Right cardiac atrium (tissue), 5 donors: ENCODE results near the gene LDHAL6B. TPM values are rescaled to one million over a fixed set of nuclear protein-coding genes. Genes with fewer than 3 reads are reported as not detected.

Source experiments
- ATAC-seq, 2 donors: fragments of 200-7000 bp; cut with Tn5 transposase; one replicate each; pipeline versions ENCODE4 v1.8.0 to v1.9.1; 2020; ENCODE audit warnings: moderate library complexity in 2 of 2, mild to moderate bottlenecking in 1 of 2
- DNase-seq, 3 donors: peaks; one replicate each; pipeline ENCODE4 v3.0.0-alpha.2; 2020
- H3K27ac ChIP-seq: one replicate; pipeline ENCODE4 v1.5.1; 2013; ENCODE audit warnings: mild to moderate bottlenecking, low read length, control low read depth, moderate library complexity
- H3K27me3 ChIP-seq: one replicate; pipeline ENCODE4 v1.6.1; 2013; ENCODE audit not compliant: control insufficient read depth, insufficient read depth
- H3K4me1 ChIP-seq: one replicate; pipeline ENCODE4 v1.6.1; 2013; ENCODE audit warnings: low read length; ENCODE audit not compliant: control insufficient read depth, insufficient read depth
- H3K4me3 ChIP-seq: one replicate; pipeline ENCODE4 v1.5.1; 2013; ENCODE audit warnings: low read length, control low read depth
- H3K9me3 ChIP-seq: one replicate; pipeline ENCODE4 v1.6.1; 2013; ENCODE audit warnings: low read length; ENCODE audit not compliant: control insufficient read depth
- WGBS: extraction: QIAGEN DNeasy Blood & Tissue Kit; methylation state at CpG from one replicate; pipeline ENCODE4 v1.1.7; 2013; 5-methylcytosine and 5-hydroxymethylcytosine counted together
- intact Hi-C, 4 donors: fragments of 100-400 bp; cut with DNase I; formaldehyde crosslinking; loops; one replicate each; pipeline versions ENCODE4 v1.11.0 to v1.14.0; 2022 to 2023
- microRNA-seq, 2 donors: library from miRNA; unstranded; fragments of <30 nt; microRNA quantifications; one replicate each; pipeline ENCODE4 v1.2.0, GENCODE V29; 2020 to 2021
- polyA plus RNA-seq: library from polyadenylated mRNA; stranded (reverse); fragments of 200-250 nt; gene quantifications from one replicate; pipeline ENCODE4 v1.2.3, GENCODE V29; 2013
- total RNA-seq, 4 donors: library from RNA; stranded (reverse); fragmentation: NEBNext Ultra II Directional; extraction: Animal tissue kit (Norgen Biotek cat#: 25700); gene quantifications; one replicate each; pipeline ENCODE4 v1.2.1, GENCODE V29; 2021
- donor health status: healthy with polysubstance abuse.
- donor health status: DM: no; HTN: yes; CAD: no.
- donor health status: DM: no; HTN: no; CAD: no.
- donor health status: DM: no; HTN: yes; CAD: no; lungs with severe emphysema.
- donor health status: DM: yes; HTN: yes; CAD: no.

LDHAL6B gene
- total and polyA plus RNA-seq, 5 donors: not detected

- Histone ChIP-seq H3K27ac (no peak overlapping the region), H3K27me3 (no peaks in the 10 kb centered on the region), H3K4me3 (no peak overlapping the region), H3K4me1 (peaks cover 2% of the 10 kb centered on the region), H3K9me3 (no peaks in the 10 kb centered on the region)
- ATAC-seq (no peak), DNase-seq (no peak)
- intact Hi-C loops: no loop called here
- WGBS: 97% methylated on average over 5 of the region's 5 CpGs
Observed at GRCh38 chr15:59252137-59252536, 45.5 kb downstream of the LDHAL6B start.

- intact Hi-C loops: no loop called here
- no peaks in the 10 kb centered on the region for H3K27me3 ChIP-seq
- 94% methylated on average over 7 of the region's 7 CpGs for WGBS
- no peaks in the 10 kb centered on the region for H3K4me1 ChIP-seq
- H3K4me3 ChIP-seq: no peak overlapping the region
- ATAC-seq (no peak), DNase-seq (no peak)
- no peak overlapping the region for H3K27ac ChIP-seq
- no peaks in the 10 kb centered on the region for H3K9me3 ChIP-seq
Observed at GRCh38 chr15:59255680-59256336, 49.2 kb downstream of the LDHAL6B start.

- Histone ChIP-seq H3K4me3 (no peak overlapping the region), H3K27ac (no peak overlapping the region), H3K27me3 (no peaks in the 10 kb centered on the region), H3K4me1 (no peaks in the 10 kb centered on the region), H3K9me3 (no peaks in the 10 kb centered on the region)
- intact Hi-C loops: no loop called here
- ATAC-seq (no peak), DNase-seq (no peak)
- 81% methylated on average over 8 of the region's 8 CpGs for WGBS
Observed at GRCh38 chr15:59256482-59256881, 49.8 kb downstream of the LDHAL6B start.

- intact Hi-C loops: no loop called here
- DNase-seq (no peak), ATAC-seq (no peak)
- no peak overlapping the region for H3K27ac ChIP-seq
- no peak overlapping the region for H3K4me3 ChIP-seq
- 73% methylated on average over 4 of the region's 4 CpGs for WGBS
- no peaks in the 10 kb centered on the region for H3K4me1 ChIP-seq
- no peaks in the 10 kb centered on the region for H3K9me3 ChIP-seq
- H3K27me3 ChIP-seq: no peaks in the 10 kb centered on the region
Observed at GRCh38 chr15:59257140-59257539, 50.5 kb downstream of the LDHAL6B start.

Small RNA genes within 50 kb of the gene (microRNA-seq; reads per million reads assigned to microRNA genes)
- 1.6 to 1.7 reads per million in 2 donors for gene MIR2116

Other genes starting within 250 kb of the LDHAL6B start
- gene RNF111, start 219.2 kb upstream of the LDHAL6B start, total RNA-seq: 10 to 100 TPM; 22.6 to 29.4 (median 25.0) TPM
- 8.0 TPM for gene RNF111, start 219.2 kb upstream of the LDHAL6B start, polyA plus RNA-seq
- gene CCNB2, start 101.7 kb upstream of the LDHAL6B start, total RNA-seq: 1 to 10 TPM in 1 of 4 donors, under 1 TPM in 3; 0.17 to 2.1 (median 0.65) TPM
- gene CCNB2, start 101.7 kb upstream of the LDHAL6B start, polyA plus RNA-seq: 0.07 TPM
- gene MYO1E, start 166.0 kb downstream of the LDHAL6B start, total RNA-seq: 10 to 100 TPM; 19.8 to 28.5 (median 24.0) TPM
- 8.4 TPM for gene MYO1E, start 166.0 kb downstream of the LDHAL6B start, polyA plus RNA-seq
- gene FAM81A, start 231.3 kb downstream of the LDHAL6B start, total RNA-seq: 1 to 10 TPM; 1.6 to 4.1 (median 2.5) TPM
- 1.0 TPM for gene FAM81A, start 231.3 kb downstream of the LDHAL6B start, polyA plus RNA-seq